ENCODE data around the gene RELN. TPM values are rescaled to one million over a fixed set of nuclear protein-coding genes. Genes with fewer than 3 reads are reported as not detected.
"Not testable (repeated sequence)": the region's sequence is repeated elsewhere in the genome, so short reads cannot be mapped to it uniquely, and the experiment has no call there.

RELN gene
- not detected in 2 replicates for total RNA-seq (2014; rRNA removed; shearing (Covaris generic))

- no peak for DNase-seq (ENCODE audit: low read depth)
These were observed at the start of gene RELN for GRCh38 chr7:103989200-103989784. Gene RELN (minus strand): TSS chr7:103989658. CDS start chr7:103989356, 302 bp downstream.

- no peak for DNase-seq (ENCODE audit: low read depth)
These were observed 48.7 kb upstream of the RELN start for GRCh38 chr7:104038136-104038535.

GRCh38 chr7:104036889-104037288, 47.4 kb upstream of the RELN start:
- DNase-seq (ENCODE audit: low read depth) = not testable (repeated sequence)

- no peak for DNase-seq (ENCODE audit: low read depth)
These were observed 45.9 kb upstream of the RELN start for GRCh38 chr7:104035351-104035750.

GRCh38 chr7:104034679-104035078, 45.2 kb upstream of the RELN start:
- DNase-seq (ENCODE audit: low read depth) = no peak

- DNase-seq (ENCODE audit: low read depth) = no peak
These were observed 44.4 kb upstream of the RELN start for GRCh38 chr7:104033837-104034236.

- DNase-seq (ENCODE audit: low read depth) = no peak
These were observed 43.0 kb upstream of the RELN start for GRCh38 chr7:104032486-104032885.

- no peak for DNase-seq (ENCODE audit: low read depth)
These were observed 40.3 kb upstream of the RELN start for GRCh38 chr7:104029765-104030164.

GRCh38 chr7:104024632-104025031, 35.2 kb upstream of the RELN start:
- DNase-seq (ENCODE audit: low read depth) = no peak

- DNase-seq (ENCODE audit: low read depth) = no peak
These were observed 33.6 kb upstream of the RELN start for GRCh38 chr7:104023100-104023499.

- DNase-seq (ENCODE audit: low read depth) = no peak
These were observed 29.0 kb upstream of the RELN start for GRCh38 chr7:104018425-104018824.

- no peak for DNase-seq (ENCODE audit: low read depth)
These were observed 27.5 kb upstream of the RELN start for GRCh38 chr7:104017001-104017400.

GRCh38 chr7:104012835-104013234, 23.4 kb upstream of the RELN start:
- no peak for DNase-seq (ENCODE audit: low read depth)

GRCh38 chr7:104011829-104012228, 22.4 kb upstream of the RELN start:
- no peak for DNase-seq (ENCODE audit: low read depth)

- no peak for DNase-seq (ENCODE audit: low read depth)
These were observed 20.8 kb upstream of the RELN start for GRCh38 chr7:104010052-104010909.

GRCh38 chr7:104008107-104008506, 18.6 kb upstream of the RELN start:
- DNase-seq (ENCODE audit: low read depth) = no peak

- DNase-seq (ENCODE audit: low read depth) = no peak
These were observed 18.2 kb upstream of the RELN start for GRCh38 chr7:104007614-104008013.

GRCh38 chr7:104005197-104005596, 15.7 kb upstream of the RELN start:
- DNase-seq (ENCODE audit: low read depth) = peak; percentile 28

- no peak for DNase-seq (ENCODE audit: low read depth)
These were observed 7.2 kb upstream of the RELN start for GRCh38 chr7:103996639-103997038.

- DNase-seq (ENCODE audit: low read depth) = no peak
These were observed 6.6 kb upstream of the RELN start for GRCh38 chr7:103996017-103996551.

GRCh38 chr7:103995554-103995953, 6.1 kb upstream of the RELN start:
- DNase-seq (ENCODE audit: low read depth) = no peak

- no peak for DNase-seq (ENCODE audit: low read depth)
These were observed 4.1 kb upstream of the RELN start for GRCh38 chr7:103993551-103993950.

GRCh38 chr7:103991406-103991805, 1.9 kb upstream of the RELN start:
- no peak for DNase-seq (ENCODE audit: low read depth)
